Measurements from ENCODE around the gene MTRR.

GRCh38 chr5:7902666-7903625, 34.0 kb downstream of the MTRR start:
- TF ChIP-seq CTCF (conservative IDR thresholded peaks at IDR 0.05) = no peak
- TF ChIP-seq EZH2 (IDR thresholded peaks at IDR 0.05; ENCODE audit: low read depth) = no peak

All from PC-9 (cell line).